MCF 10A (cell line): ENCODE data around the gene SCARB1. TPM values are rescaled to one million over a fixed set of nuclear protein-coding genes. Genes with fewer than 3 reads are reported as not detected.
A peak's percentile ranks its signal among the peaks of the same experiment; 100 is the strongest.

Source experiments
- BruUV-seq: library from RNA; stranded (reverse); fragments of 400-500 nt; replicated peaks from 2 replicates; lab custom pipeline; 2021; lab: Mats Ljungman, UMichigan
- CTCF ChIA-PET: fragments of 300-600 bp; sonication (Branson Sonifier 250); formaldehyde crosslinking; extraction: SDS; loops from one replicate; lab custom pipeline; 2021; ENCODE audit warnings: antibody characterized with exemption, inconsistent platforms; lab: Yijun Ruan, JAX
- POLR2A ChIA-PET: fragments of 300-600, 350-650 bp; sonication (Branson Sonifier 250); formaldehyde crosslinking; extraction: SDS; loops from one replicate; lab custom pipeline; 2020; ENCODE audit warnings: antibody characterized with exemption, inconsistent platforms; lab: Yijun Ruan, JAX
- DNase-seq: peaks from one replicate; pipeline ENCODE4 v3.0.0-alpha.2; 2018; ENCODE audit not compliant: unreplicated experiment
- H3K27ac Mint-ChIP-seq: one replicate; pipeline ENCODE4 v1.8.0; 2022; ENCODE audit warnings: mild to moderate bottlenecking, low read depth, mixed read lengths; ENCODE audit not compliant: unreplicated experiment
- H3K27me3 Mint-ChIP-seq: one replicate; pipeline ENCODE4 v1.8.0; 2022; ENCODE audit warnings: mixed read lengths; ENCODE audit not compliant: insufficient read depth, unreplicated experiment
- H3K36me3 Mint-ChIP-seq: one replicate; pipeline ENCODE4 v1.8.0; 2022; ENCODE audit warnings: mild to moderate bottlenecking, moderate library complexity, mixed read lengths; ENCODE audit not compliant: insufficient read depth, unreplicated experiment
- H3K4me1 Mint-ChIP-seq: one replicate; pipeline ENCODE4 v1.8.0; 2022; ENCODE audit warnings: mixed read lengths; ENCODE audit not compliant: insufficient read depth, unreplicated experiment
- H3K4me3 Mint-ChIP-seq: one replicate; pipeline ENCODE4 v1.8.0; 2022; ENCODE audit warnings: mild to moderate bottlenecking, moderate library complexity, mixed read lengths; ENCODE audit not compliant: unreplicated experiment
- H3K9me3 Mint-ChIP-seq: one replicate; pipeline ENCODE4 v1.8.0; 2022; ENCODE audit warnings: mixed read lengths; ENCODE audit not compliant: unreplicated experiment
- intact Hi-C: fragments of 100-400 bp; cut with micrococcal nuclease; formaldehyde crosslinking; loops from 2 replicates; pipeline ENCODE4 v1.14.1; 2022
- total RNA-seq: library from RNA; stranded (reverse); gene quantifications from 2 replicates; pipeline ENCODE4 v1.2.3, GENCODE V29; 2022
- TF ChIP-seq, protein P1 (sequence below): fragments of 200-600 bp; IDR thresholded peaks from one replicate; pipeline ENCODE4 v1.8.0; 2022; ENCODE audit warnings: antibody characterized with exemption, mild to moderate bottlenecking; ENCODE audit not compliant: unreplicated experiment

Gene SCARB1
- total RNA-seq, 1 experiment from 2014 or later: 71.0 TPM

GRCh38 chr12:124740691-124741137, 123.0 kb downstream of the SCARB1 start:
- Mint-ChIP-seq H3K27me3 (no peaks in the 10 kb centered on the region), H3K4me3 (no peak overlapping the region), H3K4me1 (peaks cover 19% of the 10 kb centered on the region), H3K36me3 (no peaks in the 10 kb centered on the region), H3K27ac (no peak overlapping the region), H3K9me3 (no peaks in the 10 kb centered on the region)
- peak; percentile 68 for DNase-seq
- POLR2A ChIA-PET: interaction anchor here (0.5 to 1.7 kb wide), 7 partner anchors 12 to 1375 kb away, joined by 3 to 8 read pairs (median 4); no protein-coding TSS in a partner anchor
- intact Hi-C loops: loop anchor here (1.0 kb wide), 1 partner anchor 27 kb away; no protein-coding TSS in a partner anchor
- TF ChIP-seq, protein P1, sequence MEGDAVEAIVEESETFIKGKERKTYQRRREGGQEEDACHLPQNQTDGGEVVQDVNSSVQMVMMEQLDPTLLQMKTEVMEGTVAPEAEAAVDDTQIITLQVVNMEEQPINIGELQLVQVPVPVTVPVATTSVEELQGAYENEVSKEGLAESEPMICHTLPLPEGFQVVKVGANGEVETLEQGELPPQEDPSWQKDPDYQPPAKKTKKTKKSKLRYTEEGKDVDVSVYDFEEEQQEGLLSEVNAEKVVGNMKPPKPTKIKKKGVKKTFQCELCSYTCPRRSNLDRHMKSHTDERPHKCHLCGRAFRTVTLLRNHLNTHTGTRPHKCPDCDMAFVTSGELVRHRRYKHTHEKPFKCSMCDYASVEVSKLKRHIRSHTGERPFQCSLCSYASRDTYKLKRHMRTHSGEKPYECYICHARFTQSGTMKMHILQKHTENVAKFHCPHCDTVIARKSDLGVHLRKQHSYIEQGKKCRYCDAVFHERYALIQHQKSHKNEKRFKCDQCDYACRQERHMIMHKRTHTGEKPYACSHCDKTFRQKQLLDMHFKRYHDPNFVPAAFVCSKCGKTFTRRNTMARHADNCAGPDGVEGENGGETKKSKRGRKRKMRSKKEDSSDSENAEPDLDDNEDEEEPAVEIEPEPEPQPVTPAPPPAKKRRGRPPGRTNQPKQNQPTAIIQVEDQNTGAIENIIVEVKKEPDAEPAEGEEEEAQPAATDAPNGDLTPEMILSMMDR: peak; percentile 13
- CTCF ChIA-PET: interaction anchor here (0.7 to 1.7 kb wide), 12 partner anchors 8 to 703 kb away, joined by 3 to 13 read pairs (median 3); no protein-coding TSS in a partner anchor
- no TSS peak for BruUV-seq

- ChIA-PET POLR2A (interaction anchor here (0.8 to 1.7 kb wide), 4 partner anchors 12 to 31 kb away, joined by 3 to 8 read pairs (median 6); no protein-coding TSS in a partner anchor), CTCF (interaction anchor here (1.2 to 1.4 kb wide), 3 partner anchors 24 to 702 kb away, joined by 3 to 13 read pairs (median 3); no protein-coding TSS in a partner anchor)
- no peaks in the 10 kb centered on the region for H3K9me3 Mint-ChIP-seq
- TF ChIP-seq, protein P1: no peak
- no peaks in the 10 kb centered on the region for H3K27me3 Mint-ChIP-seq
- H3K36me3 Mint-ChIP-seq: no peaks in the 10 kb centered on the region
- intact Hi-C loops: no loop called here
- no TSS peak for BruUV-seq
- no peak overlapping the region for H3K4me3 Mint-ChIP-seq
- DNase-seq: no peak
- H3K27ac Mint-ChIP-seq: no peak overlapping the region
- H3K4me1 Mint-ChIP-seq: peaks cover 14% of the 10 kb centered on the region
These were observed 123.6 kb downstream of the SCARB1 start for GRCh38 chr12:124739953-124740561.

GRCh38 chr12:124738636-124739467, 124.8 kb downstream of the SCARB1 start:
- CTCF ChIA-PET: interaction anchor here (0.8 to 1.1 kb wide), 3 partner anchors 11 to 220 kb away, joined by 3 read pairs; no protein-coding TSS in a partner anchor
- no peaks in the 10 kb centered on the region for H3K36me3 Mint-ChIP-seq
- intact Hi-C loops: no loop called here
- POLR2A ChIA-PET: interaction anchor here (0.6 kb wide), 1 partner anchor 9 kb away, joined by 3 read pairs; no protein-coding TSS in a partner anchor
- peaks cover 14% of the 10 kb centered on the region for H3K4me1 Mint-ChIP-seq
- BruUV-seq: no TSS peak
- DNase-seq: no peak
- H3K9me3 Mint-ChIP-seq: no peaks in the 10 kb centered on the region
- no peak overlapping the region for H3K4me3 Mint-ChIP-seq
- H3K27me3 Mint-ChIP-seq: no peaks in the 10 kb centered on the region
- TF ChIP-seq, protein P1: no peak
- no peak overlapping the region for H3K27ac Mint-ChIP-seq
